CD4-positive, alpha-beta memory T cell (primary cell): ENCODE measurements around the gene ARSB. TPM values are rescaled to one million over a fixed set of nuclear protein-coding genes. Genes with fewer than 3 reads are reported as not detected.
"Not testable (repeated sequence)": the region's sequence is repeated elsewhere in the genome, so short reads cannot be mapped to it uniquely, and the experiment has no call there.

Experiments
- CTCF ChIA-PET: fragments of 350-600 bp; sonication (Branson Sonifier 250); formaldehyde crosslinking; loops from one replicate; lab custom pipeline; 2021; ENCODE audit warnings: inconsistent platforms; ENCODE audit not compliant: partially characterized antibody; lab: Charles Lee
- POLR2A ChIA-PET: fragments of 350-600 bp; sonication (Branson Sonifier 250); formaldehyde crosslinking; loops from one replicate; lab custom pipeline; 2021; ENCODE audit not compliant: partially characterized antibody; lab: Charles Lee
- DNase-seq, 5 donors: peaks; one replicate each; pipeline versions ENCODE4 v3.0.0 to v3.0.0-alpha.2; 2020 to 2022; ENCODE audit warnings: mixed read lengths in 1 of 5
- H3K27ac ChIP-seq: one replicate; pipeline ENCODE4 v1.7.0; 2013; ENCODE audit warnings: low read depth, low read length
- H3K27me3 ChIP-seq: 2 replicates; pipeline ENCODE4 v1.7.0; 2013; ENCODE audit warnings: mild to moderate bottlenecking, low read length, moderate library complexity; ENCODE audit not compliant: insufficient read depth
- H3K36me3 ChIP-seq: 2 replicates; pipeline ENCODE4 v1.7.0; 2013; ENCODE audit warnings: mild to moderate bottlenecking, low read length, moderate library complexity; ENCODE audit not compliant: insufficient read depth
- H3K4me1 ChIP-seq: 2 replicates; pipeline ENCODE4 v1.7.0; 2013; ENCODE audit warnings: mild to moderate bottlenecking, low read length, moderate library complexity; ENCODE audit not compliant: insufficient read depth
- H3K4me3 ChIP-seq, 2 donors: one replicate each; pipeline ENCODE4 v1.7.0; 2013; ENCODE audit warnings: low read length in 2 of 2, mild to moderate bottlenecking in 1 of 2
- H3K9me3 ChIP-seq, 2 donors: one replicate each; pipeline ENCODE4 v1.7.0; 2013; ENCODE audit warnings: low read length in 2 of 2, control low read depth in 1 of 2; ENCODE audit not compliant: control insufficient read depth in 1 of 2
- H3K27ac Mint-ChIP-seq, 7 donors: one replicate each; pipeline ENCODE4 v1.8.0; 2020 to 2021; ENCODE audit warnings: mixed read lengths in 7 of 7, mild to moderate bottlenecking in 6 of 7, inconsistent platforms in 3 of 7, moderate library complexity in 3 of 7
- H3K27me3 Mint-ChIP-seq, 2 donors: one replicate each; pipeline ENCODE4 v1.8.0; 2020 to 2021; ENCODE audit warnings: mixed read lengths in 2 of 2
- H3K36me3 Mint-ChIP-seq, 2 donors: one replicate each; pipeline ENCODE4 v1.8.0; 2020 to 2021; ENCODE audit warnings: mixed read lengths in 2 of 2, inconsistent platforms in 1 of 2, mild to moderate bottlenecking in 1 of 2
- H3K4me1 Mint-ChIP-seq, 4 donors: one replicate each; pipeline ENCODE4 v1.8.0; 2020 to 2021; ENCODE audit warnings: mixed read lengths in 4 of 4, mild to moderate bottlenecking in 1 of 4
- H3K4me3 Mint-ChIP-seq, 8 donors: one replicate each; pipeline ENCODE4 v1.8.0; 2020 to 2021; ENCODE audit warnings: mixed read lengths in 8 of 8, mild to moderate bottlenecking in 7 of 8, moderate library complexity in 6 of 8, inconsistent platforms in 3 of 8
- H3K9me3 Mint-ChIP-seq, 8 donors: one replicate each; pipeline ENCODE4 v1.8.0; 2020 to 2021; ENCODE audit warnings: mixed read lengths in 8 of 8, mild to moderate bottlenecking in 5 of 8, inconsistent platforms in 3 of 8, moderate library complexity in 1 of 8
- intact Hi-C: fragments of 100-400 bp; cut with micrococcal nuclease; formaldehyde crosslinking; loops from one replicate; pipeline ENCODE4 v1.15.1; 2023
- polyA plus RNA-seq, 2 donors: library from polyadenylated mRNA; unstranded; fragments of 300-500 nt; fragmentation: Illumina TruSeq; gene quantifications; one replicate each; pipeline ENCODE4 v1.2.3, GENCODE V29; 2021
- total RNA-seq, 2 experiments: library from RNA; stranded (reverse); gene quantifications; one replicate each; pipeline ENCODE4 v1.2.3, GENCODE V29; 2021

ARSB gene
- total and polyA plus RNA-seq, 4 experiments from 2014 or later: 4.2 to 5.8 (median 4.9) TPM

- ChIA-PET POLR2A (no interaction called here), CTCF (no interaction called here)
- Mint-ChIP-seq H3K4me3 (no peak overlapping the region), H3K9me3 (no peaks in the 10 kb centered on the region), H3K4me1 (no peaks in the 10 kb centered on the region), H3K27ac (no peak overlapping the region), H3K27me3 (no peaks in the 10 kb centered on the region), H3K36me3 (peaks cover 7 to 9% of the 10 kb centered on the region in 2 donors)
- Histone ChIP-seq H3K27me3 (no peaks in the 10 kb centered on the region), H3K4me1 (no peaks in the 10 kb centered on the region), H3K9me3 (no peaks in the 10 kb centered on the region), H3K36me3 (no peaks in the 10 kb centered on the region), H3K27ac (no peak overlapping the region), H3K4me3 (no peak overlapping the region)
- DNase-seq: no peak
- intact Hi-C loops: no loop called here
Measured at GRCh38 chr5:78879516-78879915, 105.6 kb downstream of the ARSB start.

- H3K27me3 ChIP-seq, H3K27ac ChIP-seq, H3K4me1 Mint-ChIP-seq, POLR2A ChIA-PET, H3K9me3 ChIP-seq, H3K4me1 ChIP-seq, DNase-seq, H3K4me3 Mint-ChIP-seq, H3K27ac Mint-ChIP-seq, H3K27me3 Mint-ChIP-seq, intact Hi-C loops, H3K4me3 ChIP-seq, H3K36me3 ChIP-seq, CTCF ChIA-PET: not testable (repeated sequence)
- peaks cover 23 to 40% of the 10 kb centered on the region in 2 donors for H3K36me3 Mint-ChIP-seq
- H3K9me3 Mint-ChIP-seq: peaks cover 2 to 52% (median 31%) of the 10 kb centered on the region in 8 donors
Measured at GRCh38 chr5:78866076-78866475, 119.0 kb downstream of the ARSB start.

DNA sequence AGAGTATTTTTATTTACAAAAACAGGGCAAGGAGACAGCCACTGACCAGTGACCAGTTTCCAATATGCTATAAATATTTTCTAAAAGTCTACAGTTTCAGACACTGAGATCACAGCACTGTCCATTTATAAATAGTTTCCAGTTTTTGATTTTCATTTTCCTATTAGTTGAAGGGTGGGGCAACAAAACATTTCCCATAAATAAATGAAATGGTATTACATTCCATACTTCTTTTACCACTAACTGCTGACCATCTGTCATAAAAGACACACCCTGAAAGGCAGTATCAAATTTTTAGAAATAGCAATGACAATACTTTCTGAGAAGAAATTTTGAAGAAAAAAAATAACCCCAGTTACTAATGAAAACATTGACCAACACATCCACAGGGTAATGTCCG lies 126.7 kb downstream of the ARSB start:
- no peak overlapping the region for H3K27ac Mint-ChIP-seq
- H3K36me3 Mint-ChIP-seq: peaks cover 29 to 52% of the 10 kb centered on the region in 2 donors
- CTCF ChIA-PET: no interaction called here
- Histone ChIP-seq H3K4me1 (no peaks in the 10 kb centered on the region), H3K27me3 (no peaks in the 10 kb centered on the region), H3K9me3 (no peaks in the 10 kb centered on the region), H3K4me3 (no peak overlapping the region), H3K27ac (no peak overlapping the region), H3K36me3 (no peaks in the 10 kb centered on the region)
- no peaks in the 10 kb centered on the region for H3K4me1 Mint-ChIP-seq
- DNase-seq: no peak
- H3K4me3 Mint-ChIP-seq: no peak overlapping the region
- H3K9me3 Mint-ChIP-seq: peaks cover 2 to 34% (median 23%) of the 10 kb centered on the region in 8 donors
- intact Hi-C loops: no loop called here
- POLR2A ChIA-PET: no interaction called here
- H3K27me3 Mint-ChIP-seq: no peaks in the 10 kb centered on the region

DNA sequence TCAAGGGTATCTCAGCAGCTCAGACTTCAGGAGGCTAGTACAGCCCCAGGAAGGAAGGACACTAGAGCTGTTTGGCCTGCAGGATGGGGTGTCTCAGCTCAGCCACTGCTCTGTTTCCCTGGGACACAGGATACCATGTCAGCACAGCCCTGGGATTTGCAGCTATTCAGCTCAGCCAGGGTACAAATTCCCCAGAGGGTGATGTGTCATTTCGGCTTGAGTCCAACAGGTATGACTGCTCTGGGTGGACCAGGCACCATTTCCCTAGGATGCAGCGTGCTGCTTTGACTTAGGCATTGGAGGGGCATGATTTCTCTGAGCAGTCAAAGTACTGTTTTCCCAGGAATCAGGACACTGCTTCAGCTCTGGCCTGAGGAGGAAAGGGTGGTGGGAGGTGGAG lies 130.1 kb downstream of the ARSB start:
- no peak overlapping the region for H3K4me3 ChIP-seq

GRCh38 chr5:78851891-78852290 lies 133.2 kb downstream of the ARSB start:
- H3K27me3 ChIP-seq, POLR2A ChIA-PET, CTCF ChIA-PET, H3K4me3 ChIP-seq, H3K4me1 Mint-ChIP-seq, DNase-seq, H3K27me3 Mint-ChIP-seq, H3K4me1 ChIP-seq, H3K9me3 ChIP-seq, H3K36me3 ChIP-seq, H3K4me3 Mint-ChIP-seq, intact Hi-C loops, H3K27ac Mint-ChIP-seq, H3K27ac ChIP-seq: not testable (repeated sequence)
- Mint-ChIP-seq H3K36me3 (peaks cover 6 to 20% of the 10 kb centered on the region in 2 donors), H3K9me3 (peaks cover 0 to 28% (median 8%) of the 10 kb centered on the region in 8 donors)

More for the DNA sequence above, 130.1 kb downstream of the ARSB start:
- ChIA-PET POLR2A (no interaction called here), CTCF (no interaction called here)
- intact Hi-C loops: no loop called here
- DNase-seq: no peak
- Mint-ChIP-seq H3K9me3 (peaks cover 0 to 22% (median 8%) of the 10 kb centered on the region in 8 donors), H3K27me3 (no peaks in the 10 kb centered on the region), H3K4me3 (no peak overlapping the region), H3K4me1 (no peaks in the 10 kb centered on the region), H3K36me3 (peaks cover 15 to 33% of the 10 kb centered on the region in 2 donors), H3K27ac (no peak overlapping the region)
- Histone ChIP-seq H3K4me1 (no peaks in the 10 kb centered on the region), H3K27me3 (no peaks in the 10 kb centered on the region), H3K9me3 (no peaks in the 10 kb centered on the region), H3K27ac (no peak overlapping the region), H3K36me3 (no peaks in the 10 kb centered on the region)

- no peak overlapping the region for H3K4me3 ChIP-seq
- no peak overlapping the region for H3K4me3 Mint-ChIP-seq
- H3K27ac ChIP-seq: no peak overlapping the region
- H3K27me3 Mint-ChIP-seq: no peaks in the 10 kb centered on the region
- H3K4me1 ChIP-seq: no peaks in the 10 kb centered on the region
- ChIA-PET POLR2A (no interaction called here), CTCF (no interaction called here)
- intact Hi-C loops: no loop called here
- no peaks in the 10 kb centered on the region for H3K36me3 ChIP-seq
- H3K27me3 ChIP-seq: no peaks in the 10 kb centered on the region
- no peaks in the 10 kb centered on the region for H3K9me3 ChIP-seq
- H3K4me1 Mint-ChIP-seq: no peaks in the 10 kb centered on the region
- no peaks in the 10 kb centered on the region for H3K36me3 Mint-ChIP-seq
- DNase-seq: no peak
- H3K27ac Mint-ChIP-seq: no peak overlapping the region
- H3K9me3 Mint-ChIP-seq: peaks cover 0 to 12% (median 4%) of the 10 kb centered on the region in 8 donors
Measured at GRCh38 chr5:78845470-78845869, 139.6 kb downstream of the ARSB start.

DNA sequence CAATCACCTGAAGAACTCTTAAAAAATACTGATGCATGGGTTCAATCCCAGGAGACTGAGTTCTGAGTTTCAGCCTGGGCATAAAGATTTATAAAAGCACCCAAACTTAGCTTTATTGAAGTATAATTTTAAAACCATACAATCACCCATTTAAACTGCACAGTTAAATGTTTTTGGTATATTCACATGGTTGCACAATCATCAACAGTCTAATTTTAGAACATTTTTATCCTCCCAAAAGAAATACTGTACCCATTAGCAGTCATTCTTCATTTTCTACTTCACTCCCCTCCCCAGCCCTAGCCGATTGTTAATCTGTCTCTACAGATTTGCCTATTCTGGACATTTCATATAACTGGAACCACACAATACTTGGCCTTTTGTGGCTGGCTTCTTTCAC lies 141.7 kb downstream of the ARSB start:
- Histone ChIP-seq H3K4me1 (no peaks in the 10 kb centered on the region), H3K27ac (no peak overlapping the region), H3K9me3 (no peaks in the 10 kb centered on the region), H3K36me3 (no peaks in the 10 kb centered on the region), H3K4me3 (no peak overlapping the region), H3K27me3 (no peaks in the 10 kb centered on the region)
- no peak for DNase-seq
- intact Hi-C loops: no loop called here
- ChIA-PET POLR2A (no interaction called here), CTCF (no interaction called here)
- Mint-ChIP-seq H3K4me1 (no peaks in the 10 kb centered on the region), H3K36me3 (peaks cover 6% of the 10 kb centered on the region in 2 donors), H3K4me3 (no peak overlapping the region), H3K27me3 (no peaks in the 10 kb centered on the region), H3K9me3 (peaks cover 0 to 12% (median 3%) of the 10 kb centered on the region in 8 donors), H3K27ac (no peak overlapping the region)

GRCh38 chr5:78841767-78842166 lies 143.3 kb downstream of the ARSB start:
- peaks cover 0 to 4% (median 1%) of the 10 kb centered on the region in 8 donors for H3K9me3 Mint-ChIP-seq
- H3K27ac Mint-ChIP-seq: no peak overlapping the region
- no peak for DNase-seq
- Histone ChIP-seq H3K9me3 (no peaks in the 10 kb centered on the region), H3K27me3 (no peaks in the 10 kb centered on the region), H3K4me1 (no peaks in the 10 kb centered on the region), H3K27ac (no peak overlapping the region), H3K36me3 (no peaks in the 10 kb centered on the region), H3K4me3 (no peak overlapping the region)
- ChIA-PET CTCF (no interaction called here), POLR2A (no interaction called here)
- H3K36me3 Mint-ChIP-seq: peaks cover 15 to 16% of the 10 kb centered on the region in 2 donors
- H3K4me3 Mint-ChIP-seq: no peak overlapping the region
- H3K27me3 Mint-ChIP-seq: no peaks in the 10 kb centered on the region
- intact Hi-C loops: no loop called here
- no peaks in the 10 kb centered on the region for H3K4me1 Mint-ChIP-seq
